H1 (cell line): ENCODE data around the gene IPO11. TPM values are rescaled to one million over a fixed set of nuclear protein-coding genes. Genes with fewer than 3 reads are reported as not detected.

Experiments
- CTCF ChIA-PET: fragments of 300-600 bp; sonication (Branson Sonifier 250); formaldehyde crosslinking; loops from one replicate; lab custom pipeline; 2021; ENCODE audit not compliant: partially characterized antibody; lab: Charles Lee
- POLR2A ChIA-PET: fragments of 300-600 bp; sonication (Branson Sonifier 250); formaldehyde crosslinking; loops from one replicate; lab custom pipeline; 2021; ENCODE audit warnings: inconsistent platforms; ENCODE audit not compliant: partially characterized antibody; lab: Charles Lee
- DNase-seq, 2 experiments: peaks; one replicate each; pipeline versions ENCODE4 v3.0.0 to v3.0.0-alpha.2; 2010 to 2022; ENCODE audit warnings: low spot score in 2 of 2, low read depth in 1 of 2, mixed read lengths in 1 of 2
- FAIRE-seq: peaks from 2 replicates; lab custom pipeline; 2011; peaks lifted over from hg19 to GRCh38; lab: Jason Lieb, UNC
- H2AFZ ChIP-seq: 2 replicates; pipeline ENCODE4 v1.8.1; 2012; ENCODE audit warnings: low read length, inconsistent platforms
- H2AK5ac ChIP-seq: 2 replicates; pipeline ENCODE4 v1.6.1; 2013; ENCODE audit warnings: low read depth, low read length
- H2BK120ac ChIP-seq: replicated peaks from 2 replicates; pipeline ENCODE3; 2013; ENCODE audit warnings: low read depth, low read length, inconsistent platforms
- H2BK12ac ChIP-seq: 2 replicates; pipeline ENCODE4 v1.6.1; 2013; ENCODE audit warnings: low read depth, low read length
- H2BK15ac ChIP-seq: 2 replicates; pipeline ENCODE4 v1.6.1; 2013; ENCODE audit warnings: low read length
- H2BK20ac ChIP-seq: 2 replicates; pipeline ENCODE4 v1.6.1; 2013; ENCODE audit warnings: low read length
- H2BK5ac ChIP-seq: 2 replicates; pipeline ENCODE4 v1.6.1; 2013; ENCODE audit warnings: low read depth, low read length
- H3K14ac ChIP-seq: 2 replicates; pipeline ENCODE4 v1.6.1; 2013; ENCODE audit warnings: inconsistent platforms; ENCODE audit not compliant: insufficient read length
- H3K18ac ChIP-seq: 2 replicates; pipeline ENCODE4 v1.6.1; 2013; ENCODE audit warnings: low read length; ENCODE audit errors: extremely low read depth
- H3K23ac ChIP-seq: 2 replicates; pipeline ENCODE4 v1.6.1; 2013; ENCODE audit warnings: inconsistent platforms; ENCODE audit not compliant: insufficient read length
- H3K23me2 ChIP-seq: 2 replicates; pipeline ENCODE4 v1.6.1; 2013; ENCODE audit warnings: low read depth, low read length
- H3K27ac ChIP-seq: 2 replicates; pipeline ENCODE4 v1.6.1; 2011; ENCODE audit warnings: low read depth, low read length, inconsistent platforms
- H3K27me3 ChIP-seq, 4 experiments: replicated peaks in 1 of 4; 1 replicate in 1 of 4; 2 replicates in 3 of 4; pipeline versions ENCODE4 v1.6.1 to v1.8.1; 2011 to 2013; ENCODE audit warnings: low read length in 3 of 4, mild to moderate bottlenecking in 3 of 4, inconsistent platforms in 2 of 4, mixed read lengths in 2 of 4, moderate library complexity in 1 of 4; ENCODE audit not compliant: control insufficient read depth in 3 of 4, insufficient read depth in 3 of 4; ENCODE audit errors: extremely low read depth in 1 of 4
- H3K36me3 ChIP-seq, 4 experiments: 2 replicates each; pipeline versions ENCODE4 v1.6.1 to v1.8.1; 2011 to 2013; ENCODE audit warnings: mild to moderate bottlenecking in 4 of 4, low read length in 3 of 4, moderate library complexity in 2 of 4, control low read depth in 1 of 4, inconsistent platforms in 1 of 4; ENCODE audit not compliant: insufficient read depth in 4 of 4, control insufficient read depth in 2 of 4
- H3K4ac ChIP-seq: replicated peaks from 2 replicates; pipeline ENCODE3; 2013; ENCODE audit warnings: low read length, low read depth, mixed read lengths, inconsistent platforms; ENCODE audit not compliant: insufficient read length
- H3K4me1 ChIP-seq, 4 experiments: replicated peaks in 1 of 4; 1 replicate in 1 of 4; 2 replicates in 3 of 4; pipeline versions ENCODE4 v1.6.1 to v1.8.1; 2011 to 2013; ENCODE audit warnings: low read length in 3 of 4, inconsistent platforms in 2 of 4, mixed read lengths in 1 of 4; ENCODE audit not compliant: insufficient read depth in 4 of 4, control insufficient read depth in 3 of 4
- H3K4me2 ChIP-seq, 2 experiments: 2 replicates each; pipeline versions ENCODE4 v1.6.1 to v1.8.1; 2011 to 2013; ENCODE audit warnings: low read depth in 2 of 2, low read length in 2 of 2, control low read depth in 1 of 2, inconsistent platforms in 1 of 2, mild to moderate bottlenecking in 1 of 2; ENCODE audit not compliant: insufficient read depth in 1 of 2
- H3K4me3 ChIP-seq, 4 experiments: fragments of 200-600, 300-600 bp in 1 of 4; sonication (generic), shearing (Covaris generic), sonication (Bioruptor Twin) in 1 of 4; 2 replicates each; pipeline versions ENCODE4 v1.5.1 to v1.8.1; 2011 to 2016; ENCODE audit warnings: low read length in 4 of 4, low read depth in 3 of 4, control low read depth in 2 of 4, inconsistent platforms in 2 of 4, mild to moderate bottlenecking in 2 of 4, mixed read lengths in 1 of 4, moderate library complexity in 1 of 4; ENCODE audit not compliant: insufficient read depth in 2 of 4; ENCODE audit errors: extremely low read depth in 1 of 4
- H3K56ac ChIP-seq: replicated peaks from 2 replicates; pipeline ENCODE3; 2013; ENCODE audit warnings: low read depth, mild to moderate bottlenecking, mixed read lengths, low read length, inconsistent platforms; ENCODE audit not compliant: insufficient read length
- H3K79me1 ChIP-seq: 2 replicates; pipeline ENCODE4 v1.6.1; 2013; ENCODE audit warnings: low read depth, low read length, control low read depth
- H3K79me2 ChIP-seq, 2 experiments: 2 replicates each; pipeline versions ENCODE4 v1.6.1 to v1.8.1; 2012 to 2013; ENCODE audit warnings: low read length in 2 of 2, mild to moderate bottlenecking in 2 of 2, inconsistent platforms in 1 of 2; ENCODE audit not compliant: insufficient read depth in 2 of 2, control insufficient read depth in 1 of 2
- H3K9ac ChIP-seq, 4 experiments: replicated peaks in 1 of 4; 1 replicate in 1 of 4; 2 replicates in 3 of 4; pipeline versions ENCODE4 v1.6.1 to v1.8.1; 2011 to 2013; ENCODE audit warnings: low read depth in 3 of 4, low read length in 3 of 4, control low read depth in 2 of 4, mild to moderate bottlenecking in 2 of 4, moderate library complexity in 2 of 4, inconsistent platforms in 1 of 4; ENCODE audit errors: extremely low read depth in 1 of 4
- H3K9me3 ChIP-seq, 2 experiments: 2 replicates each; pipeline versions ENCODE4 v1.6.1 to v1.8.1; 2012 to 2013; ENCODE audit warnings: mild to moderate bottlenecking in 2 of 2, moderate library complexity in 2 of 2, control low read depth in 1 of 2, inconsistent platforms in 1 of 2, low read depth in 1 of 2, low read length in 1 of 2, mixed read lengths in 1 of 2; ENCODE audit not compliant: insufficient read depth in 2 of 2
- H4K20me1 ChIP-seq, 2 experiments: replicated peaks in 1 of 2; 2 replicates each; pipeline versions ENCODE3 to v1.8.1; 2011 to 2013; ENCODE audit warnings: inconsistent platforms in 2 of 2, low read length in 2 of 2, mild to moderate bottlenecking in 1 of 2; ENCODE audit not compliant: insufficient read depth in 2 of 2, control insufficient read depth in 1 of 2
- H4K5ac ChIP-seq: 2 replicates; pipeline ENCODE4 v1.6.1; 2013; ENCODE audit warnings: low read length, low read depth, mixed read lengths, inconsistent platforms; ENCODE audit not compliant: insufficient read length
- H4K8ac ChIP-seq: 2 replicates; pipeline ENCODE4 v1.8.0; 2013; ENCODE audit warnings: mild to moderate bottlenecking, moderate library complexity, low read length, inconsistent platforms; ENCODE audit not compliant: insufficient read depth; ENCODE audit errors: extremely low read depth
- H4K91ac ChIP-seq: replicated peaks from 2 replicates; pipeline ENCODE3; 2013; ENCODE audit warnings: low read length, mixed read lengths, inconsistent platforms; ENCODE audit not compliant: insufficient read length
- ASH2L ChIP-seq: fragments of 200-600, 300-600 bp; sonication (generic); IDR thresholded peaks from one replicate; pipeline ENCODE4 v1.7.1; 2017; ENCODE audit warnings: low read length
- CHD2 ChIP-seq: IDR thresholded peaks from 2 replicates; pipeline ENCODE4 v1.6.1; 2012; ENCODE audit warnings: low read length, improper control_type of control experiment
- EP300 ChIP-seq, 2 experiments: IDR thresholded peaks; 1 replicate in 1 of 2; 2 replicates in 1 of 2; pipeline ENCODE4 v1.6.1; 2011 to 2012; ENCODE audit warnings: low read depth in 2 of 2, low read length in 2 of 2, mild to moderate bottlenecking in 2 of 2, borderline replicate concordance in 1 of 2, inconsistent platforms in 1 of 2, moderate library complexity in 1 of 2
- HDAC6 ChIP-seq: IDR thresholded peaks from one replicate; pipeline ENCODE4 v1.7.1; 2012; ENCODE audit warnings: low read depth, mild to moderate bottlenecking, inconsistent platforms, low read length, moderate library complexity
- KDM5A ChIP-seq: fragments of 200-600 bp; IDR thresholded peaks from 2 replicates; pipeline ENCODE4 v1.7.1; 2012; ENCODE audit warnings: mild to moderate bottlenecking, low read length, inconsistent platforms, mixed read lengths
- POLR2AphosphoS5 ChIP-seq: IDR thresholded peaks from 2 replicates; pipeline ENCODE4 v1.6.1; 2011; ENCODE audit warnings: low read depth, low read length
- RAD21 ChIP-seq, 2 experiments: IDR thresholded peaks in 1 of 2; conservative IDR thresholded peaks in 1 of 2; 2 replicates each; pipeline ENCODE4 v1.6.1; 2011; ENCODE audit warnings: low read depth in 2 of 2, low read length in 2 of 2, improper control_type of control experiment in 1 of 2, inconsistent platforms in 1 of 2, mild to moderate bottlenecking in 1 of 2, moderate library complexity in 1 of 2
- RBBP5 ChIP-seq: IDR thresholded peaks from 2 replicates; pipeline ENCODE4 v1.7.1; 2012; ENCODE audit warnings: low read depth, mild to moderate bottlenecking, inconsistent platforms, low read length, moderate library complexity, borderline replicate concordance
- TAF1 ChIP-seq: IDR thresholded peaks from 2 replicates; pipeline ENCODE4 v1.6.1; 2011; ENCODE audit warnings: mild to moderate bottlenecking, low read depth, low read length
- TBP ChIP-seq: IDR thresholded peaks from 2 replicates; pipeline ENCODE4 v1.6.1; 2011; ENCODE audit warnings: low read depth, low read length, improper control_type of control experiment
- TCF12 ChIP-seq: IDR thresholded peaks from 2 replicates; pipeline ENCODE4 v1.6.1; 2011; ENCODE audit warnings: low read depth, mild to moderate bottlenecking, low read length
- WGBS, 2 experiments: shearing (Covaris generic) in 1 of 2; methylation state at CpG; one replicate each; pipeline versions ENCODE4 v1.1.6 to v1.1.7; 2013 to 2015; ENCODE audit warnings: low lambda C conversion rate in 2 of 2, mixed read lengths in 2 of 2, inconsistent platforms in 1 of 2, low coverage in 1 of 2, missing lambda C conversion rate in 1 of 2; ENCODE audit not compliant: insufficient replicate concordance in 2 of 2, insufficient coverage in 1 of 2, insufficient read length in 1 of 2; ENCODE audit errors: extremely low coverage in 1 of 2, missing lambda C conversion rate in 1 of 2; 5-methylcytosine and 5-hydroxymethylcytosine counted together
- polyA plus RNA-seq, 7 experiments: library from polyadenylated mRNA; depleted of rRNA in 3 of 7; stranded (reverse) in 5 of 7; unstranded in 2 of 7; fragments of >200 nt in 5 of 7; fragments of 200-250 nt in 2 of 7; gene quantifications; 1 replicate in 5 of 7; 2 replicates in 1 of 7; 4 replicates in 1 of 7; pipeline versions ENCODE4 v1.2.1 to v1.2.3, GENCODE V29; 2011 to 2013; ENCODE audit warnings: missing spikeins in 2 of 7, mixed read lengths in 2 of 7
- total RNA-seq: library from RNA; stranded (reverse); fragmentation: NEBNext Ultra II Directional; extraction: Animal tissue kit (Norgen Biotek cat#: 25700); gene quantifications from 2 replicates; pipeline ENCODE4 v1.2.1, GENCODE V29; 2021
- TF ChIP-seq, protein P1 (sequence below), 3 experiments: IDR thresholded peaks; 1 replicate in 2 of 3; 2 replicates in 1 of 3; pipeline versions ENCODE4 v1.5.1 to v1.6.1; 2011; ENCODE audit warnings: low read length in 3 of 3, mild to moderate bottlenecking in 3 of 3, inconsistent platforms in 2 of 3, low read depth in 1 of 3, moderate library complexity in 1 of 3; ENCODE audit not compliant: insufficient read depth in 1 of 3; ENCODE audit errors: control extremely low read depth in 1 of 3

The IPO11 gene
- total and polyA plus RNA-seq, 2 of the 8 experiments (the other 6 are each of a cell fraction or from before 2014, with no cell fraction given) = 23.6 to 64.4 TPM

DNA sequence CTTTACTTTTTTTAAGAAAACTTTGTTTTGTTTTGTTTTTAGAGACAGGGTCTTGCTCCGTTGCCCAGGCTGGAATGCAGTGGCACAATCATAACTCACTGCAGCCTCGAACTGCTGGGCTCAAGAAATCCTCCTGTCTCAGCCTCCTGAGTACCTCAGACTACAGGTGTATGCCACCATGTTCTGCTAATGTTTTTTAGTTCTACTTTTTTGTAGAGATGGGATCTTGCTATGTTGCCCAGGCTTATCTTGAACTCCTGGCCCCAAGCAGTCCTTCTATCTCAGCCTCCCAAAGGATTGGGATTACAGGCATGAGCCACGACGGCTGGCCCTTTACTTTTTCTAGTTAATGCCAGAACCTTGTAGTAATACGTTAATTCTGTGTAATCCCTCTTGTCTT lies 36.0 kb downstream of the IPO11 start:
- no peaks in the 10 kb centered on the region for H3K79me1 ChIP-seq
- 89% methylated on average over 5 of the region's 5 CpGs; no CpG with 5 or more reads in 1 of the 2 experiments for WGBS, 2 experiments
- no peak overlapping the region for H2AK5ac ChIP-seq
- peaks cover 0 to 18% (median 4%) of the 10 kb centered on the region in 4 experiments; a peak in 5 of 8 replicates for H3K36me3 ChIP-seq
- H2BK5ac ChIP-seq = no peak overlapping the region
- no peak overlapping the region for H3K4me2 ChIP-seq
- H4K91ac ChIP-seq = no peak overlapping the region
- FAIRE-seq = no peak
- 0 out of 4 replicates have a peak, but pooled peaks cover 0 to 5% of the 10 kb centered on the region in 2 experiments for H3K79me2 ChIP-seq
- H4K8ac ChIP-seq = no peak overlapping the region
- no peak overlapping the region for H2BK20ac ChIP-seq
- H3K23me2 ChIP-seq = peaks cover 5% of the 10 kb centered on the region; the same call in 1 of the 2 replicates
- no peak for DNase-seq
- no peak overlapping the region for H2BK15ac ChIP-seq
- no peaks in the 10 kb centered on the region for H3K9me3 ChIP-seq
- H2BK12ac ChIP-seq = no peak overlapping the region
- no peaks in the 10 kb centered on the region for H3K27me3 ChIP-seq
- no peak overlapping the region for H3K18ac ChIP-seq
- no peak overlapping the region for H2AFZ ChIP-seq
- POLR2A ChIA-PET = no interaction called here
- no peak overlapping the region for H3K23ac ChIP-seq
- H3K4me1 ChIP-seq = no peaks in the 10 kb centered on the region
- no peak overlapping the region for H3K4ac ChIP-seq
- H3K56ac ChIP-seq = no peak overlapping the region
- H3K27ac ChIP-seq = no peak overlapping the region
- no peak overlapping the region for H2BK120ac ChIP-seq
- no peak overlapping the region for H3K14ac ChIP-seq
- H4K5ac ChIP-seq = no peak overlapping the region
- no peak overlapping the region for H3K4me3 ChIP-seq
- H3K9ac ChIP-seq = no peak overlapping the region
- CTCF ChIA-PET = interaction anchor here (0.7 to 4.0 kb wide), 3 partner anchors 12 to 331 kb away, joined by 3 to 18 read pairs (median 17); no protein-coding TSS in a partner anchor
- peaks cover 0 to 5% of the 10 kb centered on the region in 2 experiments for H4K20me1 ChIP-seq
- TF ChIP-seq EP300 (IDR thresholded peaks at IDR 0.05; ENCODE audit: borderline replicate concordance in 1 of 2, low read depth in 2 of 2, low read length in 2 of 2) = no peak
- TF ChIP-seq, protein P1, sequence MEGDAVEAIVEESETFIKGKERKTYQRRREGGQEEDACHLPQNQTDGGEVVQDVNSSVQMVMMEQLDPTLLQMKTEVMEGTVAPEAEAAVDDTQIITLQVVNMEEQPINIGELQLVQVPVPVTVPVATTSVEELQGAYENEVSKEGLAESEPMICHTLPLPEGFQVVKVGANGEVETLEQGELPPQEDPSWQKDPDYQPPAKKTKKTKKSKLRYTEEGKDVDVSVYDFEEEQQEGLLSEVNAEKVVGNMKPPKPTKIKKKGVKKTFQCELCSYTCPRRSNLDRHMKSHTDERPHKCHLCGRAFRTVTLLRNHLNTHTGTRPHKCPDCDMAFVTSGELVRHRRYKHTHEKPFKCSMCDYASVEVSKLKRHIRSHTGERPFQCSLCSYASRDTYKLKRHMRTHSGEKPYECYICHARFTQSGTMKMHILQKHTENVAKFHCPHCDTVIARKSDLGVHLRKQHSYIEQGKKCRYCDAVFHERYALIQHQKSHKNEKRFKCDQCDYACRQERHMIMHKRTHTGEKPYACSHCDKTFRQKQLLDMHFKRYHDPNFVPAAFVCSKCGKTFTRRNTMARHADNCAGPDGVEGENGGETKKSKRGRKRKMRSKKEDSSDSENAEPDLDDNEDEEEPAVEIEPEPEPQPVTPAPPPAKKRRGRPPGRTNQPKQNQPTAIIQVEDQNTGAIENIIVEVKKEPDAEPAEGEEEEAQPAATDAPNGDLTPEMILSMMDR (IDR thresholded peaks at IDR 0.05; ENCODE audit: control extremely low read depth in 1 of 3, insufficient read depth in 1 of 3, low read depth in 1 of 3, low read length in 3 of 3) = no peak
- TF ChIP-seq KDM5A = no peak
- TF ChIP-seq CHD2 = no peak
- no peak for TF ChIP-seq TCF12
- TF ChIP-seq HDAC6 = no peak
- TF ChIP-seq RBBP5 = no peak
- no peak for TF ChIP-seq POLR2AphosphoS5
- no peak for TF ChIP-seq TBP
- no peak for TF ChIP-seq RAD21 (IDR thresholded peaks at IDR 0.05 in 1 of 2, conservative IDR thresholded peaks at IDR 0.05 in 1 of 2; ENCODE audit: low read depth in 2 of 2, low read length in 2 of 2)
- TF ChIP-seq ASH2L = no peak
- TF ChIP-seq TAF1 = no peak
